ENCODE results near the gene GRB10. TPM values are rescaled to one million over a fixed set of nuclear protein-coding genes. Genes with fewer than 3 reads are reported as not detected.
"Not testable (repeated sequence)": the region's sequence is repeated elsewhere in the genome, so short reads cannot be mapped to it uniquely, and the experiment has no call there.

GRB10 gene
- total RNA-seq, 1 donor from 2014 or later: 91.1 TPM

GRCh38 chr7:50588937-50589336, 193.8 kb downstream of the GRB10 start:
- no peak for DNase-seq (ENCODE audit: low read depth, low spot score)

DNA sequence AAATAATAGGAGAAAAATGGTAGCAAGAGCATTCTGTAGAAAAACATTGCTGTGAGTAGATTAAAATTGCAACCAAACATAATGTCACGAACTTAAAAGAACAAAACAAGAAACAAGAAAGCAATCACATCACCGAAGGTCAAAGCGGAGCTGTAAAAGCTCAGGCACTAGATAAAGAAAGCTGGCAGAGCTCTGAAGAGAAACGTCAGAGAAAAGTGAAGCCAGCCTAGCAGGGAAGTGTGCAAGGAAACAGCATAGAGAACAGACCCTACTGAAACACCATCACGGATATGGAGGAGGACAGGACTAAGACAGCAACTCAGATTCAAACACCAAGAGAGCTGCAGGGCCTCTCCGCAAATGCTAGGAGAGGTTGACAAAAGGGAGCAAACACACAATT, 195.0 kb downstream of the GRB10 start:
- DNase-seq (ENCODE audit: low read depth, low spot score): no peak

GRCh38 chr7:50584793-50585408, 197.8 kb downstream of the GRB10 start:
- DNase-seq (ENCODE audit: low read depth, low spot score): no peak

- no peak for DNase-seq (ENCODE audit: low read depth, low spot score)
Measured at GRCh38 chr7:50584386-50584785, 198.3 kb downstream of the GRB10 start.

GRCh38 chr7:50583295-50583694, 199.4 kb downstream of the GRB10 start:
- not testable (repeated sequence) for DNase-seq (ENCODE audit: low read depth, low spot score)

DNA sequence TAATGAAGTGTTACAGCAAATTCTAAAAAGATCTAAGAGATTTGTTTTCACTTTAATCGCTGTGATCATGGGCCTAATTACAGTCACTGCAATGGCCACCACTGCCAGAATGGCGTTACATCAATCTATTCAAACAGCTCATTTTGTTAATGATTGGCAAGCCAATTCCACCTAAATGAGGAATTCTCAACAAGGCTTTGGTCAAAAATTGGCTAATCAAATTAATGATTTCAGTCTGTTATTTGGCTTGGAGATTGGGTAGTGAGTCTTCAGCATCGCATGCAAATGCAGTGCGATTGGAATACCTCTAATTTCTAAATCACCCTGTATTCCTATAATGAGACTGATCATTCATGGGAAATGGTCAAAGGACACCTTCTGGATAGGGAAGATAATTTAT, 200.4 kb downstream of the GRB10 start:
- DNase-seq (ENCODE audit: low read depth, low spot score): not testable (repeated sequence)

- not testable (repeated sequence) for DNase-seq (ENCODE audit: low read depth, low spot score)
Measured at GRCh38 chr7:50580666-50581065, 202.0 kb downstream of the GRB10 start.

DNA sequence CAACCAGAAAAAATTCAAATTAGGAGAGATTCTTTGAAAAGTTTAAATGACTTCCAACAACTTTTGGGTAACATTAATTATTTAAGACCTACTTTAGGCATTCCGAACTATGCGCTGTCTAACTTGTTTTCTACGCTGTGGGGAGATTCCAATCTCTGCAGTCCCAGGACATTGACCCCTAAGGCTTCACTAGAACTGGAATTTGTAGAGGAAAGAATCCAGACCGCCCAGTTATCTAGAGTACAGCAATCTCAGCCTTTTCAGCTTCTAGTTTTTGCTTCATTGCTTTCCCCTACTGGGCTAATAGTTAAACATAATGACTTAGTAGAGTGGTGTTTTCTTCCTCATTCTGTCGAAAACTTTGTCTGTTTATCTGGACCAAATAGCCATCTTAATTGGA, 202.6 kb downstream of the GRB10 start:
- no peak for DNase-seq (ENCODE audit: low read depth, low spot score)

GRCh38 chr7:50578105-50578504, 204.6 kb downstream of the GRB10 start:
- DNase-seq (ENCODE audit: low read depth, low spot score): not testable (repeated sequence)

DNA sequence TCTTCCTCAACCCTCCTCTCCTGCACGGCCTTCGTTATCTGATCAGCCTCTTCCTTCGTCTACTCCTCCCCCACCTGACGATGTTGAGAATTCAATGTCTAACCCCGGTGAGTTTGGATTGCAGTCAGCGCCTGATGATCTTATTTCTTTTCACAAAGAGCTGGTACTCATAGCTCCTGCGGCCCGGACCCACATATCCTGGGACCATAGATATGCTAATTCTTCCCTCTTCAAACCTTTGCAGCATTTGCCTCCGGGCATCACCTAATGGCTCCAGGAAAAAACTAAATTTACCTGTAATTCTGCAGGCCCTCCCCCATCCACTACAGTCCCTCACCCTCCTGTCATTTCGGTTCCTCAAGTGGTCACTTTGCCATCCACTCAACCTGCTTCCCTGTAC, 205.1 kb downstream of the GRB10 start:
- no peak for DNase-seq (ENCODE audit: low read depth, low spot score)

DNA sequence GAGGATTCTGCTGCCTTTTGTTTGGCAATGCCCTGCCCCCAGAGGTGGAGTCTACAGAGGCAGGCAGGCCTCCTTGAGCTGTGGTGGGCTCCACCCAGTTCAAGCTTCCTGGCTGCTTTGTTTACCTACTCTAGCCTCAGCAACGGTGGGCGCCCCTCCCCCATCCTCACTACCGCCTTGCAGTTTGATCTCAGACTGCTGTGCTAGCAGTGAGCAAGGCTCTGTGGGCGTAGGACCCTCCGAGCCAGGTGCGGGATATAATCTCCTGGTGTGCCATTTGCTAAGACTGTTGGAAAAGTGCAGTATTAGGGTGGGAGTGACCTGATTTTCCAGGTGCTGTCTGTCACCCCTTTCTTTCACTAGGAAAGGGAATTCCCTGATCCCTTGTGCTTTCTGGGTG, 206.3 kb downstream of the GRB10 start:
- not testable (repeated sequence) for DNase-seq (ENCODE audit: low read depth, low spot score)

- DNase-seq (ENCODE audit: low read depth, low spot score): no peak
Measured at GRCh38 chr7:50567715-50568261, 214.9 kb downstream of the GRB10 start.

DNA sequence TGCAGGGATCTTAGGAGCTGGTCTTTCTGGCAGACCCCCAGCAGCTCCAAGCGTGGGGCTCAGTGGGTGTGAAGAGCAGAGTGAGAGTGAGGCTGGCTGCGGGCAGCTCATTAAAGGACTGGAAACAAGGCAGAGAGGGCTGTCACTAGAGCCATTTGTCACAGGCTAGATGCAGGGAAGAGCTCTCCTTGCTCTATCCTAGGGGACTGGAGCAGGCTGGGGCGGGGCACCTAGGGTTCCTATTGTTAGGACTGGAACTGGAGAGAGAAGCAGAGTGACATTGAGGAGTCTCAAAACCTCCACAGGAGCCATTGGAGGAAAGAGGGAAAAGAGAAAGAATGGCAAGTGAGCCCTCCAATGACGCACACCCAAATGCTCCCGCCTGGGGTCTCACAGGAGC, 216.7 kb downstream of the GRB10 start:
- no peak for DNase-seq (ENCODE audit: low read depth, low spot score)

- no peak for DNase-seq (ENCODE audit: low read depth, low spot score)
Measured at GRCh38 chr7:50565559-50565916, 217.2 kb downstream of the GRB10 start.

DNA sequence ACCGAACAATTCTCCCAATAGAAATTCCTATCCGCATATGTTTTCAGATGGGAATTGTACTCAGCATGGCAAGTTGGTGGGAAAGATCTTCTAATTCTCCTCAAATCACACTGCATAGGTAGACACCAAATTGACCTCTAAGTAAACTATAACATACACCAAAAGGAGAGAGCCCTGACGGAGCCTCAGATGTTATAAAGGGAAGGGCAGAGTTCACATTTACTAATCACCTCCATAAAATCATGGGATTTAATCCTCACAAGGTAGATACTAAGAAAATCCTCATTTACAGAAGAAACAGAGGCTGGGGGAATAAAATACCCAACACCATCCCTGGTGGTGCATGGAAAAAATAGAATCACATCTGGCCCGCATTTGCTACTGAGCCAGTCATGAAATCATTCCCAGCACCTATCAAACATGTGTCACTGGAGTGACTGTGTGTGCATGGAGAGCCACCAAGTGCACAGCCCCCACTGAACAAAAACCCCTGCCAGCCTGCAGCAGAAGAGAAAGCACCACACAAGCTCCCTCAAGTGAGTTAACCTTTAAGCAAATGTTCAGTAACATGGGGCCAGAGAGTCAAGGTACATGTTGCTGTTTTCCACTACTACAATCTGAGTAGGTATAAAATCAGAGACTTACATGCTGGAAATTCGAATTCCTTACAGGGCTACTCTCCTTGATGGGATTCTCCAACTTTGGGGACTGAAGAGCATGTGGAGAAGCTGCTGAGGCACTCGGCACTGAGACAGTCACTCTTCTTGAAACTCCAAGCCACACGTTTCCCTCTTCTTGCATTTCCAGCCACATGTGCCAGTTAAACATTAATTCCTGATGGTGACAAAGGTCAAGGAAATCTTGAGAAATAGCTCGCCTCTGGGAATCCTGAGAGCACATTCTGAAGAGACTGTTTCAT, 217.8 kb downstream of the GRB10 start, which contains the start of gene DDC:
Gene DDC, minus strand, starts transcription at position 766 of the 919 bp plus-strand sequence. CDS start 21,320 bp downstream, outside the sequence.
- DNase-seq (ENCODE audit: low read depth, low spot score): no peak

DNA sequence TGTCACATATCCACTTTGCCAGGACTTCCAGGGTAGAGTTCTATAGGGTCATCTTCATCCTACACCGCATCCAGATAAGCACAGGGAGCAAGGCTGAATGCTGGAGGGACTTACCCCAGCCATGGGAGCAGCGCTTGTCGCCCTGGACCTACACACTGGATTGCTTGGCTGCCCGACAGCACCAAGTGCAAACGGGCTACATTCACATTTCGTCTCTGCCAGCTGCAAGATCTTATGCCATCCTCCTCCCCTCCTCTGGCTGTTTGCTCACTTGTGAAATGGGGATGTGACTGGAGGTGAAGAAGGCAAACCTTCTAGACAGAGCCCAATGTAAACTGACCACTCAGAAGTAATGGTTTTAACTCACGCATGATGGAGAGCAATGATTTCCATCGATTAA, 218.5 kb downstream of the GRB10 start:
- no peak for DNase-seq (ENCODE audit: low read depth, low spot score)

DNA sequence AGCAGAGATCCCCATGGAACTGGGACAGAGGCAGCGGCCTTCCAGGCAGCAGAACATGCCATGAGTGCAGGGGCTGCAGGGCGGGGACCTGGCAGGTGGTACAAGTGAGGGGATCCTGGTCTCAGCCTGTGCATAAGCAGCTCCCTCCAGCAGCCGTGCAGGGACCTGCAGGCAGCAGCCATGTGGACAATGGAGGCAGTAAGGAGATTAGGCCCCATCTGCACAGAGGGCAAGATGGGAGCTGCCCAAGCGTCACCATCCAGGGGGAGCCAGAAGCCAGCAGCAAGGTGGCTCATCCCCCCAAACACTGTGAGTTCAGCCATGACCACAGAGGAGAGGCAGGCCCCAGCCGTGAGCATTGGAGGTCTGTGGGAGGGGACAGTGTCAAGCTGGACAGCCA, 220.6 kb downstream of the GRB10 start:
- no peak for DNase-seq (ENCODE audit: low read depth, low spot score)

DNA sequence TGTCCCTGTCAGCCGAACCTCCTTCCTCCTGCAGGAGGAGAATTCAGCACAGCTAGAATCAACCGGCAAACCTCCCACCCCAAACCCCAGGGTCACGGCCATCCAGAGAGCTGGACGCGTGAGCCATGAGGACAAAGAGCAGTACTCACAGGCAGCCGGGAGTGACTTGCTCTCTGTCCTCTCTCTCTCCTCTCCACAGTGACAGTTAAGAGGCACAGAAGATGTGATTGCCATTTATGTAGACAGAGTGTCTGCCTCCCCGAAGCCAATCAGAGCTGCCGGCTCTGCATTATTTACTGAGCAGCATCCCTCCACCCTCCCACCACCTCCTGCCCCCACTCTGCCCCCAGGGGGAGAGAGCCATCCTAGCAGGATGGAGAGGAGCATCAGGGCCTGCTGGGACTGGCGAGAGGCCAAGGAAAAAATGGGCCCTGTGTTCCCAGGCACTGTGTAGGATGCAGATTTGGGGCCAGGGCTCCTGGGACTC, 221.8 kb downstream of the GRB10 start:
- no peak for DNase-seq (ENCODE audit: low read depth, low spot score)

DNA sequence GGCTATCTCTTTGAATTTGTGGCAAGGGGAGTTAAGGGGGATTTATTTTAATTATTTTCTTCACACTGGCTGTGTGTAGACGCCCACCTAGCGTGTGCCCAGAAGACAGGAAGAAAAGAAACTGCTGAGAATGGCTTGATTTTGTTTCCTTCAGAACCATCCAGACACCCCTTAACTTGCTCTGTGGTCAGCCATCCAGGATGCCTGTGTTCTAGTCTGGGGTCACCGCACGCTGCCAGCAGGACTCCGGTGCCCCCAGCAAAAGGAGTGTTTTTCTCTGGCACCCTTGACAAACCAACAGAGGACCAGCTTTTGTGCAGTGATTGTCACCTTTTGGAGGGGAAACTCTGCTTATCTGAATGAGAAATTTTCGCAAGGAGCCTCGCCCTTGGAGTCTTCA, 222.8 kb downstream of the GRB10 start:
- no peak for DNase-seq (ENCODE audit: low read depth, low spot score)

DNA sequence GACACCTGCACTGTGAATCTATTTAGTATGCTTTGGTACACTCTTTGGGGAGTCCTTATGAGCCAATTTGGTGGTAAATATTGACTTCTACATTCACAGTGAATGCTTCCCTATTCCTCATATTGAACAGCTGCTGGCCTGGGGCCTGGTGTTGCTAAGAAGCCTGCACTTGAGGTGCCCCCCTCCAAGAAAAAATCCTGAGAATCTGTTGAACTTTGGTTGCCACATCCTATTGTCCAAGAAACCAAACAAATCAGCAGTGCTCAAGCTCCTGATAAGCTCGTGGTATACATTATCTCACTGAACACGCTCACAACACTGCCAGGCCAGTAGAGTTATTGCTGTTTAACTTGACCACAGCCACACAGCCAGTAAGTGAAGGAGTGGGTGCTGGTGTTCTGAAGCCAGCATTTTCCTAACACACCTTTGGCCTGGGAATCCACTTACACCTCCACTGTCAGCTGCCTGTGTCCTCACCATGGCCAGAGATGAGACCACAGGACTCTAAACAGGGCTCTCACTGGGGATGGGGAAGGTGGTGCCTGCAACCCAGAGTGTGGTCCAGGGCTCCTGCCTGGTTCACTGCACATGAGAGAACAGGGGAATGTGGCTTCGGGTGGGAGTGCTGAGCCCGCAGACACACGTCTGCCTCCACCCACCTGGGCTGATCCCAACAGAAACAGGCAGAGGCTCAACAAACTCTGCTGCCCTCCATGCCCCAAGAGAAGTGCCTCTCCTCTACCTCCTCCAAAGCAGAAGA, 224.2 kb downstream of the GRB10 start:
- no peak for DNase-seq (ENCODE audit: low read depth, low spot score)

- no peak for DNase-seq (ENCODE audit: low read depth, low spot score)
Measured at GRCh38 chr7:50557099-50557498, 225.6 kb downstream of the GRB10 start.
